Measurements from ENCODE around the gene RGS19.

The RGS19 gene

DNA sequence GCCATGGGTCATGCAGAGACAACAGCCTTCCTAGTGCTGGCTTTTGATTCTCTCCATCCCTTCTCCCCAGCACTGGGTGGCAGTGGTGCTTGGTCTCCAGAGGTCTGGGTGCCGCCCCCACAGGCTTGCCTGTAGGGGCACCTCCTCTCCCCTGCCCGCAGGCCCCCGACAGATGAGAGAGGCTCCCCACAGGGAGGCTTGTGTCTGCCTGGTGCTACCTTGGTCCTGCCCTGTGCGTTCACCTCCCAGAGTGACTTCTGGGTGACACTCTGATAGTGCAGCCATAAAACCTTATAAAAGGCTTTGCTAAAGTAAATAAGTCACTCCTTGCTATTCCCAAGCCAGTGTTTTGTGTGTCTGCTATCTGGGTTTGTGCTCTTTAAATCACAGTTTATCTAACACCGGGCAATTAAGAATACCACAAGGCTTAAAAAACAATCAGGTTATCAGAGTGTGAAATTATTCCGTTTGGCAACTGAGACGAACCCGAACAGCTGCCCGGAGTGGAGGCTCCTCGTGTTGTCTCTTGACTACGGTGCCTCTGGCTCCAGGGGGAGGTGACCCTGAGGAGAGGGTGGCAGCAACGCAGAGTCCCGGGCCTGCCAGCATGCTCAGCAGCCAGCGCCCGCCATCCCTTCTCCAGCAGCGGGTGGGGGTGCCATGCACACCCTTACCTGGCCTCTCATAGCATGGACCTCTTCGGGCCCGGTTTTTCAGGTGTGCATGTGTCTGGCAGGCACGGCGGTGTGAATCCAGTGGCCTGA is 48.8 kb downstream of the RGS19 start:
- no peak overlapping the region for H3K4me3 ChIP-seq (ENCODE audit: low read depth, low read length)
- no peaks in the 10 kb centered on the region for H3K27me3 ChIP-seq (ENCODE audit: insufficient read depth, low read depth, severe bottlenecking)
- no peaks in the 10 kb centered on the region for H3K9me3 ChIP-seq (ENCODE audit: severe bottlenecking)
- DNase-seq = no peak
- H3K27ac ChIP-seq = no peak overlapping the region
- TF ChIP-seq, protein P1, sequence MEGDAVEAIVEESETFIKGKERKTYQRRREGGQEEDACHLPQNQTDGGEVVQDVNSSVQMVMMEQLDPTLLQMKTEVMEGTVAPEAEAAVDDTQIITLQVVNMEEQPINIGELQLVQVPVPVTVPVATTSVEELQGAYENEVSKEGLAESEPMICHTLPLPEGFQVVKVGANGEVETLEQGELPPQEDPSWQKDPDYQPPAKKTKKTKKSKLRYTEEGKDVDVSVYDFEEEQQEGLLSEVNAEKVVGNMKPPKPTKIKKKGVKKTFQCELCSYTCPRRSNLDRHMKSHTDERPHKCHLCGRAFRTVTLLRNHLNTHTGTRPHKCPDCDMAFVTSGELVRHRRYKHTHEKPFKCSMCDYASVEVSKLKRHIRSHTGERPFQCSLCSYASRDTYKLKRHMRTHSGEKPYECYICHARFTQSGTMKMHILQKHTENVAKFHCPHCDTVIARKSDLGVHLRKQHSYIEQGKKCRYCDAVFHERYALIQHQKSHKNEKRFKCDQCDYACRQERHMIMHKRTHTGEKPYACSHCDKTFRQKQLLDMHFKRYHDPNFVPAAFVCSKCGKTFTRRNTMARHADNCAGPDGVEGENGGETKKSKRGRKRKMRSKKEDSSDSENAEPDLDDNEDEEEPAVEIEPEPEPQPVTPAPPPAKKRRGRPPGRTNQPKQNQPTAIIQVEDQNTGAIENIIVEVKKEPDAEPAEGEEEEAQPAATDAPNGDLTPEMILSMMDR (IDR thresholded peaks at IDR 0.05; ENCODE audit: low read depth, low read length) = no peak
- peaks cover 4% of the 10 kb centered on the region; the same call in 1 of the 2 replicates for H3K36me3 ChIP-seq

- no peak for DNase-seq
- no peaks in the 10 kb centered on the region for H3K9me3 ChIP-seq (ENCODE audit: severe bottlenecking)
- H3K27ac ChIP-seq = no peak overlapping the region
- TF ChIP-seq, protein P1 (IDR thresholded peaks at IDR 0.05; ENCODE audit: low read depth, low read length) = no peak
- peaks cover 4% of the 10 kb centered on the region for H3K36me3 ChIP-seq
- no peaks in the 10 kb centered on the region for H3K27me3 ChIP-seq (ENCODE audit: insufficient read depth, low read depth, severe bottlenecking)
- no peak overlapping the region for H3K4me3 ChIP-seq (ENCODE audit: low read depth, low read length)
Measured at GRCh38 chr20:64029293-64030117, 49.8 kb downstream of the RGS19 start.

GRCh38 chr20:64027981-64028685 is 51.2 kb downstream of the RGS19 start:
- Histone ChIP-seq H3K36me3 (peaks cover 9% of the 10 kb centered on the region), H3K4me3 (ENCODE audit: low read depth, low read length) (no peak overlapping the region), H3K27ac (no peak overlapping the region), H3K27me3 (ENCODE audit: insufficient read depth, low read depth, severe bottlenecking) (no peaks in the 10 kb centered on the region), H3K9me3 (ENCODE audit: severe bottlenecking) (no peaks in the 10 kb centered on the region)
- no peak for DNase-seq
- TF ChIP-seq, protein P1 (IDR thresholded peaks at IDR 0.05; ENCODE audit: low read depth, low read length) = no peak

DNA sequence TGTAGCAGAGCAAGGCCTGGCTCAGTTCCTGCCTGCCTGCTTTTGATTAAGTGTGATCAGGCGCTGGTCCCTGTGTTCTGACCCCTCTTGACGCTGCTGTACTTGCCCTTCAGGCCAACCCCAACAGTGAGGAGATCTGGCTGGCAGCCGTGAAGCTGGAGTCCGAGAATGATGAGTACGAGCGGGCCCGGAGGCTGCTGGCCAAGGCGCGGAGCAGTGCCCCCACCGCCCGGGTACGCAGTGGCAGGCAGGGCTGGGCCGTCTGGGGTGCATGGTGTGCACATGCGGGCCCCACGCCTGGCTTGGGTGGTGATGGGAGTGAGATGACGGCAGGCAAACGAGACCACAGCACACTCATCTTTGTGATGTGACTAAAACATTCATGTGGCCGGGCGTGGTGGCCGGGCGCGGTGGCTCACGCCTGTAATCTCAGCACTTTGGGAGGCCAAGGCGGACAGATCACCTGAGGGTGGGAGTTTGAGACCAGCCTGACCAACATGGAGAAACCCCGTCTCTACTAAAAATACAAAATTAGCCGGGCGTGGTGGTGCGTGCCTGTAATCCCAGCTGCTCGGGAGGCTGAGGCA is 53.4 kb downstream of the RGS19 start:
- no peak for DNase-seq
- Histone ChIP-seq H3K27me3 (ENCODE audit: insufficient read depth, low read depth, severe bottlenecking) (no peaks in the 10 kb centered on the region), H3K9me3 (ENCODE audit: severe bottlenecking) (no peaks in the 10 kb centered on the region), H3K27ac (no peak overlapping the region), H3K4me3 (ENCODE audit: low read depth, low read length) (no peak overlapping the region), H3K36me3 (peaks cover 9% of the 10 kb centered on the region)
- TF ChIP-seq, protein P1 (IDR thresholded peaks at IDR 0.05; ENCODE audit: low read depth, low read length) = no peak

DNA sequence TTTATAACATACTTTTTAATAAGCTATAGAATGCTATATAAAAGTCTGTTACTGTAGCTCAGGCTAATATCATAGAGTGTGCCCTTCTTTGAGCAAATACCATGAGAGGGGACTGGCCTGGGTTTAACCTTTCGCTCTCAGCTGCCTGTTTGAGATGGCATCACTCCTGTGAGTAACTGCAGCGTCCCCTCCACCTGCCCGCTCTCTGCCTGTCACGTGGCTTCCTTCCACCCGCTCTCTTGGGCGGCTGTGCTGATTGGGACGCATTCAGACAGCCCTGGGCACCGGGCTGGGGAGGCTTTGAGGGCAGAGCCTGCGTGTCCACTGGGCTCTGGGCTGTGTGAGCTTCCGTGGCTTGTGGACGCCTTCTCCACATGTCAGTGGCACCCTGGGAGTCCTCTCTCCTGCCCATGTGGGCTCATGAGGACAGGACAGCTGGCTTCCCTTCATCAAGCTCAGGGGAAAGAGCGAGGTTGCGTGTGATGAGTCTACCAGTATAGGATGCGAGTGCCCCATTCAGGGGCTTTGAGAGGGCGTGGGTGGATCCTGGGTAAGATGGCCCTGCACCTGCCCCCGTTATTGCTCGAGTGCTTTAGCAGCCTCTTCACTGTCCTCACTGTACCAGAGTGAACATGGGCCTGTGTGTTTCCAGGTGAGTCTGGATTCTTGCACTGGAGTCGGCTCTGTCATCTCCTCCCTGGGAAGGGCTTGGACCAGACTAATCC is 54.1 kb downstream of the RGS19 start:
- TF ChIP-seq, protein P1 (IDR thresholded peaks at IDR 0.05; ENCODE audit: low read depth, low read length) = no peak
- Histone ChIP-seq H3K27me3 (ENCODE audit: insufficient read depth, low read depth, severe bottlenecking) (no peaks in the 10 kb centered on the region), H3K36me3 (peaks cover 9% of the 10 kb centered on the region), H3K27ac (no peak overlapping the region), H3K4me3 (ENCODE audit: low read depth, low read length) (no peak overlapping the region), H3K9me3 (ENCODE audit: severe bottlenecking) (no peaks in the 10 kb centered on the region)
- DNase-seq = no peak

Data from WERI-Rb-1 (cell line).